OCI-LY3 (cell line): Measurements from ENCODE around the gene LRRC74B.

Source experiments
- H2AFZ ChIP-seq: fragments of 200-600, 300-600 bp; shearing (Covaris generic); 2 replicates; pipeline ENCODE4 v1.6.0; 2014; ENCODE audit warnings: antibody characterized with exemption, low read depth, low read length
- H3K27ac ChIP-seq: fragments of 200-600, 300-600 bp; sonication (generic); 2 replicates; pipeline ENCODE4 v1.5.1; 2014; ENCODE audit warnings: mild to moderate bottlenecking, low read length, moderate library complexity, mixed read lengths
- H3K27me3 ChIP-seq: fragments of 200-600, 300-600 bp; sonication (generic); 2 replicates; pipeline ENCODE4 v1.6.1; 2014; ENCODE audit warnings: low read depth, low read length, mixed read lengths
- H3K36me3 ChIP-seq: fragments of 200-600, 300-600 bp; sonication (generic); replicated peaks from 2 replicates; pipeline ENCODE3; 2014; ENCODE audit warnings: low read depth, low read length, mixed read lengths
- H3K4me1 ChIP-seq: fragments of 300-600, 200-600 bp; sonication (generic); 2 replicates; pipeline ENCODE4 v1.6.1; 2014; ENCODE audit warnings: low read length, mixed read lengths
- H3K4me2 ChIP-seq: fragments of 200-600, 300-600 bp; sonication (generic); 2 replicates; pipeline ENCODE4 v1.6.1; 2014; ENCODE audit warnings: low read length, mixed read lengths
- H3K4me3 ChIP-seq: fragments of 300-600, 200-600 bp; sonication (generic); 2 replicates; pipeline ENCODE4 v1.5.1; 2014; ENCODE audit warnings: antibody characterized with exemption, mild to moderate bottlenecking, low read length, moderate library complexity
- H3K79me2 ChIP-seq: fragments of 300-600, 200-600 bp; shearing (Covaris generic); 2 replicates; pipeline ENCODE4 v1.6.1; 2014; ENCODE audit warnings: mild to moderate bottlenecking, low read length, mixed read lengths
- H3K9ac ChIP-seq: fragments of 300-600, 200-600 bp; shearing (Covaris generic); 2 replicates; pipeline ENCODE4 v1.6.0; 2014; ENCODE audit warnings: mild to moderate bottlenecking, low read length, moderate library complexity
- H3K9me3 ChIP-seq: fragments of 200-600, 300-600 bp; shearing (Covaris generic); 2 replicates; pipeline ENCODE4 v1.6.1; 2014; ENCODE audit warnings: low read length, mixed read lengths; ENCODE audit not compliant: insufficient read depth
- H4K20me1 ChIP-seq: fragments of 200-600, 300-600 bp; sonication (generic); 2 replicates; pipeline ENCODE4 v1.6.1; 2016; ENCODE audit warnings: low read length, mixed read lengths; ENCODE audit not compliant: insufficient read depth
- CTCF ChIP-seq: fragments of 200-600, 300-600 bp; sonication (generic); IDR thresholded peaks from 2 replicates; pipeline ENCODE4 v1.5.1; 2014; ENCODE audit warnings: antibody characterized with exemption, low read length, low read depth
- EZH2phosphoT487 ChIP-seq: fragments of 200-600 bp; shearing (Covaris generic); IDR thresholded peaks from 2 replicates; pipeline ENCODE4 v1.6.1; 2018; ENCODE audit warnings: antibody characterized with exemption, mixed run types, low read depth

Gene LRRC74B

GRCh38 chr22:21012446-21013407, 33.0 kb upstream of the LRRC74B start:
- Histone ChIP-seq H2AFZ (no peak overlapping the region), H3K4me2 (no peak overlapping the region), H3K9ac (no peak overlapping the region), H3K27me3 (peaks cover under 1% of the 10 kb centered on the region; the same call in 1 of the 2 replicates), H4K20me1 (0 out of 2 replicates have a peak, but pooled peaks cover 6% of the 10 kb centered on the region), H3K9me3 (no peaks in the 10 kb centered on the region), H3K36me3 (no peaks in the 10 kb centered on the region), H3K27ac (no peak overlapping the region), H3K79me2 (no peaks in the 10 kb centered on the region), H3K4me3 (no peak overlapping the region), H3K4me1 (no peaks in the 10 kb centered on the region)
- TF ChIP-seq CTCF: no peak
- TF ChIP-seq EZH2phosphoT487: no peak

DNA sequence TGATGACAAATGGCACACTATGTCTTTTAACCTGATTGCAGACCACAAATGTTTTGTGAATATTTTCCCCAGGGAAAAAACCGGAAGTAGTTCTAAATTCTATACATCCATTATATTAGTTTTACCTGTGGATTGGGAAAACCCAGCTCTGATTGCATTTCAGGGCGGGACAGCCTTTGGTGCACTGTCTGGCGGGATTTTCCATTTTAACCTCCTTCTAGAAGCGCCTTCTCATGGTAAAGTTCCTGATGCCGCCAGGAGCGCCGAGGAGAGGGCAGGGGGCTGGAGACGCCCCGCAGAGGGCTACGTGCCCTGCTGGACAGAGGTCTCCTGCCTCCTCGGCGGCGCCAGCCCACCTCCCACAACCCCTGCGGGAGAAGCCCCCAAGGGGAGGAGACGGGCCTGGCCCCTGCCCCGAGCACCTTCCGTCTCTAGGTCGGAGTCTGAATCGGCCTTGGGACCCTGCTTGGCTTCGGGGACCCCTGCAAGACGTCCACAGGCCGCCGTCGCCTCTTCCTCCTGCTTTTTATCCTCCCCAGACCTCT, 32.0 kb upstream of the LRRC74B start:
- no peak overlapping the region for H3K4me3 ChIP-seq
- no peak overlapping the region for H3K9ac ChIP-seq
- TF ChIP-seq CTCF: no peak
- TF ChIP-seq EZH2phosphoT487: no peak
- H3K4me2 ChIP-seq: no peak overlapping the region
- no peaks in the 10 kb centered on the region for H3K27me3 ChIP-seq
- H3K4me1 ChIP-seq: no peaks in the 10 kb centered on the region
- H3K27ac ChIP-seq: no peak overlapping the region
- 0 out of 2 replicates have a peak, but pooled peaks cover 6% of the 10 kb centered on the region for H4K20me1 ChIP-seq
- no peak overlapping the region for H2AFZ ChIP-seq
- no peaks in the 10 kb centered on the region for H3K9me3 ChIP-seq
- H3K79me2 ChIP-seq: no peaks in the 10 kb centered on the region
- H3K36me3 ChIP-seq: no peaks in the 10 kb centered on the region

DNA sequence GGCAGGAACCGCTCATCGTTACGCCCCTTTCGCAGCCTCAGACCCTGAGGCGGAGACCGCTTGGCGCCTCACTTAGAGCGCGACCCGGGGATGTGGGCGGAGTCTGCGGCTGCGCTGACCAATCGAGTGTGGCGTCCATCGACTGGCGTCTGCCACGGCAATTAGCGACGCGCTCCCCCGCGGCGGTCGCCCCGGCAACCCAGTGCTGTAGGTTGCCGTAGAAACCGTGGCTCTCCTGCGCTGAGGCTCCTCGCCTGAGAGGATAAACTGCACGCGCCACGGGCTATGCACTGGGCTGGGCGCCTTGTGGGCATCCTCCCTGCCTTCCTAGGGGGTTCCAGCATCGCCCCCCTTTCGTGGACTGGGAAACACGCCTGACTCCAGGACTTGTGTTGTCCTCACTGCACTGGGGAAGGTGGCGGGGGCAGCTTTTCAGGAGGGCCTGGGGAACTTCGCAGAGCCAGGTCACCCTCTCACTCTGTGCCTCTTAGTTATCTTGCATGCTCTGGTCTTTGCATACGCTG, 31.5 kb upstream of the LRRC74B start:
- no peaks in the 10 kb centered on the region for H3K9me3 ChIP-seq
- no peaks in the 10 kb centered on the region for H3K36me3 ChIP-seq
- H3K4me3 ChIP-seq: no peak overlapping the region
- H3K79me2 ChIP-seq: no peaks in the 10 kb centered on the region
- no peaks in the 10 kb centered on the region for H3K4me1 ChIP-seq
- H2AFZ ChIP-seq: no peak overlapping the region
- H3K9ac ChIP-seq: no peak overlapping the region
- 0 out of 2 replicates have a peak, but pooled peaks cover 6% of the 10 kb centered on the region for H4K20me1 ChIP-seq
- TF ChIP-seq EZH2phosphoT487 (no peak), CTCF (no peak)
- H3K4me2 ChIP-seq: no peak overlapping the region
- H3K27ac ChIP-seq: no peak overlapping the region
- H3K27me3 ChIP-seq: no peaks in the 10 kb centered on the region
